IMR-90 (cell line): ENCODE data around the gene GRK2. TPM values are rescaled to one million over a fixed set of nuclear protein-coding genes. Genes with fewer than 3 reads are reported as not detected.

Experiments used
- ATAC-seq: fragments of 200-7000 bp; cut with Tn5 transposase; 2 replicates; pipeline ENCODE4 v1.9.1; 2020; ENCODE audit warnings: low read depth, mild to moderate bottlenecking, moderate library complexity
- BruUV-seq: library from RNA; stranded (reverse); fragments of 400-500 nt; replicated peaks from 2 replicates; lab custom pipeline; 2021; lab: Mats Ljungman, UMichigan
- CTCF ChIA-PET: fragments of 300-600 bp; formaldehyde crosslinking; extraction: SDS; loops from one replicate; lab custom pipeline; 2021; ENCODE audit warnings: antibody characterized with exemption; lab: Yijun Ruan, JAX
- POLR2A ChIA-PET: fragments of 300-600 bp; sonication (Branson Sonifier 250); formaldehyde crosslinking; loops from one replicate; lab custom pipeline; 2022; ENCODE audit warnings: antibody characterized with exemption; ENCODE audit not compliant: unreplicated experiment; lab: Charles Lee
- DNase-seq: peaks from one replicate; pipeline ENCODE4 v3.0.0; 2013
- H2AFZ ChIP-seq: replicated peaks from 2 replicates; pipeline ENCODE3; 2013; ENCODE audit warnings: low read length, mild to moderate bottlenecking; ENCODE audit not compliant: poor library complexity
- H2AK5ac ChIP-seq: 2 replicates; pipeline ENCODE4 v1.6.1; 2013; ENCODE audit warnings: low read depth, low read length, inconsistent platforms
- H2AK9ac ChIP-seq: replicated peaks from 2 replicates; pipeline ENCODE3; 2013; ENCODE audit warnings: mild to moderate bottlenecking, low read depth, low read length, moderate library complexity; ENCODE audit not compliant: poor library complexity
- H2BK120ac ChIP-seq: 2 replicates; pipeline ENCODE4 v1.6.1; 2013; ENCODE audit warnings: low read depth, low read length, inconsistent platforms
- H2BK15ac ChIP-seq: 3 replicates; pipeline ENCODE4 v1.6.1; 2013; ENCODE audit warnings: low read depth, low read length, inconsistent platforms
- H2BK20ac ChIP-seq: 2 replicates; pipeline ENCODE4 v1.6.1; 2013; ENCODE audit warnings: low read depth, mild to moderate bottlenecking, inconsistent platforms, low read length, moderate library complexity
- H2BK5ac ChIP-seq: 2 replicates; pipeline ENCODE4 v1.6.1; 2013; ENCODE audit warnings: mild to moderate bottlenecking, low read depth, low read length, inconsistent platforms; ENCODE audit not compliant: poor library complexity, severe bottlenecking
- H3K14ac ChIP-seq: replicated peaks from 2 replicates; pipeline ENCODE4 v1.6.1; 2013; ENCODE audit warnings: low read depth, low read length, inconsistent platforms
- H3K18ac ChIP-seq: 2 replicates; pipeline ENCODE4 v1.6.1; 2013; ENCODE audit warnings: low read depth, low read length, control low read depth
- H3K23ac ChIP-seq: 2 replicates; pipeline ENCODE4 v1.6.1; 2013; ENCODE audit warnings: low read depth, low read length, inconsistent platforms
- H3K27ac ChIP-seq: 2 replicates; pipeline ENCODE4 v1.5.1; 2013; ENCODE audit warnings: mild to moderate bottlenecking, control low read depth, low read length; ENCODE audit not compliant: insufficient read depth
- H3K27me3 ChIP-seq: 2 replicates; pipeline ENCODE4 v1.6.1; 2013; ENCODE audit warnings: low read length; ENCODE audit not compliant: control insufficient read depth, insufficient read depth
- H3K36me3 ChIP-seq: 2 replicates; pipeline ENCODE4 v1.6.1; 2013; ENCODE audit warnings: low read length, mixed read lengths; ENCODE audit not compliant: control insufficient read depth, insufficient read depth
- H3K4ac ChIP-seq: 2 replicates; pipeline ENCODE4 v1.6.1; 2013; ENCODE audit warnings: low read depth, low read length, inconsistent platforms
- H3K4me1 ChIP-seq: 2 replicates; pipeline ENCODE4 v1.6.1; 2013; ENCODE audit warnings: low read length, mixed read lengths; ENCODE audit not compliant: control insufficient read depth, insufficient read depth
- H3K4me2 ChIP-seq: 2 replicates; pipeline ENCODE4 v1.6.1; 2013; ENCODE audit warnings: low read depth, mild to moderate bottlenecking, control low read depth, low read length, moderate library complexity
- H3K4me3 ChIP-seq: 2 replicates; pipeline ENCODE4 v1.5.1; 2013; ENCODE audit warnings: low read depth, mild to moderate bottlenecking, control low read depth, low read length, moderate library complexity; ENCODE audit not compliant: insufficient read depth
- H3K56ac ChIP-seq: 2 replicates; pipeline ENCODE4 v1.6.1; 2013; ENCODE audit warnings: low read length, inconsistent platforms; ENCODE audit not compliant: insufficient read depth; ENCODE audit errors: extremely low read depth
- H3K79me1 ChIP-seq, 2 experiments: 2 replicates each; pipeline ENCODE4 v1.6.1; 2013; ENCODE audit warnings: low read length in 2 of 2, inconsistent platforms in 1 of 2, low read depth in 1 of 2
- H3K9ac ChIP-seq: 2 replicates; pipeline ENCODE4 v1.6.1; 2013; ENCODE audit warnings: low read depth, low read length, control low read depth
- H3K9me1 ChIP-seq: 2 replicates; pipeline ENCODE4 v1.6.1; 2013; ENCODE audit warnings: low read length, inconsistent platforms; ENCODE audit not compliant: insufficient read depth
- H3K9me3 ChIP-seq: 2 replicates; pipeline ENCODE4 v1.6.1; 2013; ENCODE audit warnings: low read length; ENCODE audit not compliant: control insufficient read depth, insufficient read depth
- H4K20me1 ChIP-seq: 2 replicates; pipeline ENCODE4 v1.6.1; 2013; ENCODE audit warnings: low read length, inconsistent platforms; ENCODE audit not compliant: insufficient read depth
- H4K5ac ChIP-seq: 2 replicates; pipeline ENCODE4 v1.6.1; 2013; ENCODE audit warnings: mild to moderate bottlenecking, low read depth, low read length, control low read depth
- H4K8ac ChIP-seq, 2 experiments: 2 replicates each; pipeline ENCODE4 v1.6.1; 2013; ENCODE audit warnings: low read depth in 2 of 2, low read length in 2 of 2, control low read depth in 1 of 2, inconsistent platforms in 1 of 2
- H4K91ac ChIP-seq: 2 replicates; pipeline ENCODE4 v1.6.1; 2013; ENCODE audit warnings: low read depth, low read length, inconsistent platforms; ENCODE audit not compliant: insufficient read depth
- BHLHE40 ChIP-seq: fragments of 150-350 bp; IDR thresholded peaks from 2 replicates; pipeline ENCODE4 v1.6.1; 2016; ENCODE audit warnings: mild to moderate bottlenecking, low read depth, low read length
- CEBPB ChIP-seq: IDR thresholded peaks from 2 replicates; pipeline ENCODE4 v1.6.1; 2012; ENCODE audit warnings: low read depth, low read length, improper control_type of control experiment
- CHD1 ChIP-seq: IDR thresholded peaks from 2 replicates; pipeline ENCODE4 v1.6.1; 2012; ENCODE audit warnings: low read depth, low read length, improper control_type of control experiment
- CTCF ChIP-seq: conservative IDR thresholded peaks from 2 replicates; pipeline ENCODE4 v1.5.1; 2012; ENCODE audit warnings: mild to moderate bottlenecking, low read depth, low read length, improper control_type of control experiment
- ELK1 ChIP-seq: fragments of 150-350 bp; IDR thresholded peaks from 2 replicates; pipeline ENCODE4 v1.6.1; 2016; ENCODE audit warnings: low read depth, mild to moderate bottlenecking, low read length, moderate library complexity, borderline replicate concordance
- FOS ChIP-seq: fragments of 150-350 bp; IDR thresholded peaks from 2 replicates; pipeline ENCODE4 v1.6.1; 2016; ENCODE audit warnings: low read depth, low read length
- MAFK ChIP-seq: IDR thresholded peaks from 2 replicates; pipeline ENCODE4 v1.6.1; 2012; ENCODE audit warnings: low read depth, low read length, improper control_type of control experiment
- MAZ ChIP-seq: IDR thresholded peaks from 2 replicates; pipeline ENCODE4 v1.6.1; 2012; ENCODE audit warnings: low read depth, mild to moderate bottlenecking, low read length, improper control_type of control experiment, moderate library complexity, borderline replicate concordance
- MXI1 ChIP-seq: IDR thresholded peaks from 2 replicates; pipeline ENCODE4 v1.6.1; 2012; ENCODE audit warnings: low read depth, mild to moderate bottlenecking, low read length, moderate library complexity, borderline replicate concordance
- NFE2L2 ChIP-seq: fragments of 150-350 bp; IDR thresholded peaks from 2 replicates; pipeline ENCODE4 v1.6.1; 2016; ENCODE audit warnings: low read depth, mild to moderate bottlenecking, low read length
- POLR2A ChIP-seq: IDR thresholded peaks from 2 replicates; pipeline ENCODE4 v1.6.1; 2012; ENCODE audit warnings: mild to moderate bottlenecking, low read depth, low read length
- RAD21 ChIP-seq: IDR thresholded peaks from 2 replicates; pipeline ENCODE4 v1.6.1; 2012; ENCODE audit warnings: low read length, improper control_type of control experiment
- RCOR1 ChIP-seq: IDR thresholded peaks from 2 replicates; pipeline ENCODE4 v1.6.1; 2012; ENCODE audit warnings: mild to moderate bottlenecking, low read length, improper control_type of control experiment; ENCODE audit not compliant: insufficient replicate concordance
- RFX5 ChIP-seq: IDR thresholded peaks from 2 replicates; pipeline ENCODE4 v1.8.0; 2012; ENCODE audit warnings: low read depth, mild to moderate bottlenecking, low read length, moderate library complexity
- SMC3 ChIP-seq: fragments of 150-350 bp; IDR thresholded peaks from 2 replicates; pipeline ENCODE4 v1.6.1; 2016; ENCODE audit warnings: low read depth, mild to moderate bottlenecking, antibody characterized with exemption, low read length, moderate library complexity
- USF2 ChIP-seq: fragments of 150-350 bp; IDR thresholded peaks from 2 replicates; pipeline ENCODE4 v1.6.1; 2017; ENCODE audit warnings: mild to moderate bottlenecking, antibody characterized with exemption, low read length, low read depth
- WGBS, 2 experiments: methylation state at CpG; one replicate each; pipeline versions ENCODE4 v1.1.5 to v1.1.7; 2013; ENCODE audit warnings: missing lambda C conversion rate in 2 of 2; ENCODE audit not compliant: insufficient read length in 1 of 2; ENCODE audit errors: extremely low coverage in 2 of 2; 5-methylcytosine and 5-hydroxymethylcytosine counted together
- dilution Hi-C: fragments of 300-500 bp; cut with HindIII; formaldehyde crosslinking; loops from one replicate; pipeline ENCODE4 v1.14.3; 2018; ENCODE audit warnings: low sequenced_read_pairs; ENCODE audit not compliant: unreplicated experiment
- in situ Hi-C: fragments of 300-500 bp; cut with MboI; formaldehyde crosslinking; loops from 3 replicates; pipeline ENCODE4 v1.14.3; 2019; ENCODE audit warnings: low sequenced_read_pairs, inconsistent platforms, mixed read lengths
- intact Hi-C: fragments of 100-400 bp; cut with micrococcal nuclease; formaldehyde crosslinking; loops from 2 replicates; pipeline ENCODE4 v1.10.0; 2022
- polyA plus RNA-seq, 3 experiments: library from polyadenylated mRNA; depleted of rRNA; stranded (reverse); fragments of >200 nt; gene quantifications; 2 replicates each; pipeline ENCODE4 v1.2.3, GENCODE V29; 2012; ENCODE audit warnings: low replicate concordance in 1 of 3
- total RNA-seq: library from RNA; depleted of rRNA; stranded (reverse); fragments of >200 nt; gene quantifications from 2 replicates; pipeline ENCODE4 v1.2.3, GENCODE V29; 2012

GRK2 gene
- total and polyA plus RNA-seq, 2 of the 4 experiments (the other 2 are of a cell fraction) = 26.7 to 41.8 TPM

- Histone ChIP-seq H3K9me1 (peaks cover 26% of the 10 kb centered on the region), H2BK120ac (no peak overlapping the region), H3K4me3 (no peak overlapping the region), H3K56ac (no peak overlapping the region), H2AK9ac (no peak overlapping the region), H4K5ac (no peak overlapping the region), H3K4me1 (peaks cover 20% of the 10 kb centered on the region), H2BK5ac (no peak overlapping the region), H3K4ac (no peak overlapping the region), H2BK20ac (no peak overlapping the region), H3K79me1 (peaks cover 6 to 36% of the 10 kb centered on the region in 2 experiments; a peak in 3 of 4 replicates), H2AK5ac (no peak overlapping the region), H3K27me3 (no peaks in the 10 kb centered on the region), H3K36me3 (peaks cover 10% of the 10 kb centered on the region; the same call in 1 of the 2 replicates), H4K20me1 (peaks cover 17% of the 10 kb centered on the region; the same call in 1 of the 2 replicates), H3K14ac (no peak overlapping the region), H3K9me3 (no peaks in the 10 kb centered on the region), H4K91ac (no peak overlapping the region), H3K27ac (no peak overlapping the region), H2BK15ac (no peak overlapping the region), H2AFZ (no peak overlapping the region), H3K18ac (no peak overlapping the region), H3K4me2 (no peak overlapping the region), H4K8ac (no peak overlapping the region), H3K9ac (no peak overlapping the region), H3K23ac (no peak overlapping the region)
- CTCF ChIA-PET = interaction anchor here (0.9 kb wide), 1 partner anchor 54 kb away, joined by 3 read pairs; no protein-coding TSS in a partner anchor
- POLR2A ChIA-PET = no interaction called here
- no TSS peak for BruUV-seq
- intact Hi-C loops (no loop called here), in situ Hi-C loops (loop anchor here (5.0 kb wide), 2 partner anchors 53 to 118 kb away; no protein-coding TSS in a partner anchor), dilution Hi-C loops (no loop called here)
- WGBS, 2 experiments = 100% methylated on average over 2 of the region's 5 CpGs; no CpG with 5 or more reads in 1 of the 2 experiments
- no peak for ATAC-seq
- DNase-seq = no peak
- no peak for TF ChIP-seq MAZ
- no peak for TF ChIP-seq FOS
- TF ChIP-seq CHD1 = no peak
- no peak for TF ChIP-seq RCOR1
- no peak for TF ChIP-seq POLR2A
- no peak for TF ChIP-seq CEBPB
- no peak for TF ChIP-seq RFX5
- no peak for TF ChIP-seq MAFK
- TF ChIP-seq NFE2L2 = no peak
- TF ChIP-seq BHLHE40 = no peak
- no peak for TF ChIP-seq ELK1
- no peak for TF ChIP-seq MXI1
- TF ChIP-seq RAD21 = no peak
- TF ChIP-seq SMC3 = no peak
- TF ChIP-seq USF2 = no peak
- no peak for TF ChIP-seq CTCF
Measured at GRCh38 chr11:67264260-67264659, 2.0 kb upstream of the GRK2 start.
